Prostate gland (tissue), 2 donors: Measurements from ENCODE around the gene BEND6.

Experiments used
- POLR2A ChIP-seq: fragments of 450-650 bp; IDR thresholded peaks from one replicate; pipeline ENCODE4 v1.6.1; 2016; ENCODE audit warnings: antibody characterized with exemption, mild to moderate bottlenecking
- POLR2AphosphoS5 ChIP-seq: sonication (generic); formaldehyde crosslinking; IDR thresholded peaks from one replicate; pipeline ENCODE4 v1.6.1; 2017; ENCODE audit warnings: antibody characterized with exemption
- TF ChIP-seq, protein P1 (sequence below), 4 experiments: fragments of 200-600 bp in 2 of 4; fragments of 450-650 bp in 2 of 4; sonication (generic) in 2 of 4; IDR thresholded peaks; 1 replicate in 3 of 4; 2 replicates in 1 of 4; pipeline ENCODE4 v1.5.1; 2016 to 2019; ENCODE audit warnings: antibody characterized with exemption in 4 of 4, mild to moderate bottlenecking in 2 of 4, moderate library complexity in 2 of 4

DNA sequence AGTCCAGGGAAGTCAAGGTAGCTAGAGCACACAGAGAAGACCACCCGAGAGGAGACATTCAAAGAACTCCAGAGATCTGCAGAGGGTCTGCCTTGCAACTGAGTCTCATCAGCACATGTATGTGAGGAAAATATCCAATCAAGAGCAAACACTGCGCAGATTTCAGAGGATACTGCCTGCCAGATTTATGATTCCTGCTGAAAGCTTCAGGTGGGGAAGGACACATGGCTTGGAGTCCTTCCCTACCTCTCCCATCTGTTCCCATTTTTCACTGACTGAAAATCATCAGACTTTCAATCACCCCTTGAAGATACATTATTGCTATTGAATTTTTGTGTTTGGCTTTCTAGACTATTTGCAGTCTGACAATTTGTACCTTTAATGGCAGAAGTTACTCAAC is 84.0 kb downstream of the BEND6 start:
- TF ChIP-seq, protein P1, sequence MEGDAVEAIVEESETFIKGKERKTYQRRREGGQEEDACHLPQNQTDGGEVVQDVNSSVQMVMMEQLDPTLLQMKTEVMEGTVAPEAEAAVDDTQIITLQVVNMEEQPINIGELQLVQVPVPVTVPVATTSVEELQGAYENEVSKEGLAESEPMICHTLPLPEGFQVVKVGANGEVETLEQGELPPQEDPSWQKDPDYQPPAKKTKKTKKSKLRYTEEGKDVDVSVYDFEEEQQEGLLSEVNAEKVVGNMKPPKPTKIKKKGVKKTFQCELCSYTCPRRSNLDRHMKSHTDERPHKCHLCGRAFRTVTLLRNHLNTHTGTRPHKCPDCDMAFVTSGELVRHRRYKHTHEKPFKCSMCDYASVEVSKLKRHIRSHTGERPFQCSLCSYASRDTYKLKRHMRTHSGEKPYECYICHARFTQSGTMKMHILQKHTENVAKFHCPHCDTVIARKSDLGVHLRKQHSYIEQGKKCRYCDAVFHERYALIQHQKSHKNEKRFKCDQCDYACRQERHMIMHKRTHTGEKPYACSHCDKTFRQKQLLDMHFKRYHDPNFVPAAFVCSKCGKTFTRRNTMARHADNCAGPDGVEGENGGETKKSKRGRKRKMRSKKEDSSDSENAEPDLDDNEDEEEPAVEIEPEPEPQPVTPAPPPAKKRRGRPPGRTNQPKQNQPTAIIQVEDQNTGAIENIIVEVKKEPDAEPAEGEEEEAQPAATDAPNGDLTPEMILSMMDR (IDR thresholded peaks at IDR 0.05), result no peak
- TF ChIP-seq POLR2A, result no peak
- no peak for TF ChIP-seq POLR2AphosphoS5
